SK-N-SH (cell line): ENCODE data around the gene TMOD4.

ENCODE experiments used
- CTCF ChIP-seq: fragments of 200-600 bp; sonication (generic); IDR thresholded peaks from 2 replicates; pipeline ENCODE4 v1.6.1; 2017; ENCODE audit warnings: antibody characterized with exemption, mild to moderate bottlenecking, moderate library complexity
- EZH2phosphoT487 ChIP-seq: fragments of 200-600 bp; sonication (generic); IDR thresholded peaks from 2 replicates; pipeline ENCODE4 v1.6.1; 2017; ENCODE audit warnings: low read depth, mixed run types, mild to moderate bottlenecking, antibody characterized with exemption, moderate library complexity, borderline replicate concordance
- FOXM1 ChIP-seq: IDR thresholded peaks from 2 replicates; pipeline ENCODE4 v1.4.0; 2012; ENCODE audit warnings: low read depth, mild to moderate bottlenecking
- GATA2 ChIP-seq: sonication (generic); formaldehyde crosslinking; IDR thresholded peaks from 2 replicates; pipeline ENCODE4 v1.5.0; 2020; ENCODE audit warnings: mild to moderate bottlenecking, missing genetic modification reagents
- MAX ChIP-seq: IDR thresholded peaks from 2 replicates; pipeline ENCODE4 v1.4.0; 2012; ENCODE audit warnings: low read depth
- POLR2AphosphoS5 ChIP-seq: IDR thresholded peaks from 2 replicates; pipeline ENCODE4 v1.6.1; 2012; ENCODE audit warnings: low read depth, low read length
- RAD21 ChIP-seq: IDR thresholded peaks from 2 replicates; pipeline ENCODE4 v1.6.1; 2012; ENCODE audit warnings: mild to moderate bottlenecking, low read length
- REST ChIP-seq: IDR thresholded peaks from 2 replicates; pipeline ENCODE4 v1.6.1; 2012; ENCODE audit warnings: mild to moderate bottlenecking, low read depth, low read length, moderate library complexity
- SIN3A ChIP-seq: IDR thresholded peaks from 2 replicates; pipeline ENCODE4 v1.6.1; 2012; ENCODE audit warnings: low read depth, mild to moderate bottlenecking, low read length, moderate library complexity, borderline replicate concordance
- TCF12 ChIP-seq: IDR thresholded peaks from 2 replicates; pipeline ENCODE4 v1.4.0; 2012
- USF2 ChIP-seq: fragments of 150-350 bp; IDR thresholded peaks from 2 replicates; pipeline ENCODE4 v1.6.1; 2017; ENCODE audit warnings: antibody characterized with exemption, low read length, low read depth, borderline replicate concordance

GRCh38 chr1:151192047-151192446, 16.3 kb upstream of the TMOD4 start:
- no peak for TF ChIP-seq POLR2AphosphoS5
- TF ChIP-seq EZH2phosphoT487, result no peak
- no peak for TF ChIP-seq MAX
- TF ChIP-seq USF2, result no peak
- TF ChIP-seq CTCF, result no peak
- TF ChIP-seq FOXM1, result no peak
- no peak for TF ChIP-seq REST
- no peak for TF ChIP-seq GATA2 (CRISPR knock-in tag)
- no peak for TF ChIP-seq TCF12
- no peak for TF ChIP-seq SIN3A
- no peak for TF ChIP-seq RAD21
